GM12892 (cell line): ENCODE measurements around the gene TRPM8.

ENCODE experiments used
- POLR2A ChIP-seq: IDR thresholded peaks from 2 replicates; pipeline ENCODE4 v1.6.1; 2011; ENCODE audit warnings: low read depth, low read length, control low read depth
- POLR2AphosphoS5 ChIP-seq: IDR thresholded peaks from 2 replicates; pipeline ENCODE4 v1.6.1; 2011; ENCODE audit warnings: low read depth, low read length, control low read depth

GRCh38 chr2:233966388-233966787 is 49.2 kb downstream of the TRPM8 start:
- no peak for TF ChIP-seq POLR2AphosphoS5
- no peak for TF ChIP-seq POLR2A
